Astrocyte (in vitro differentiated cells and primary cell): ENCODE measurements around the gene DCUN1D3. TPM values are rescaled to one million over a fixed set of nuclear protein-coding genes. Genes with fewer than 3 reads are reported as not detected.
A peak's percentile ranks its signal among the peaks of the same experiment; 100 is the strongest.

Source experiments
- DNase-seq: peaks from one replicate; pipeline ENCODE4 v3.0.0-alpha.2; 2010; ENCODE audit warnings: low read depth
- FAIRE-seq: peaks from 2 replicates; lab custom pipeline; 2011; peaks lifted over from hg19 to GRCh38; lab: Jason Lieb, UNC
- H2AFZ ChIP-seq: 2 replicates; pipeline ENCODE4 v1.6.0; 2012; ENCODE audit warnings: low read depth, low read length, inconsistent platforms
- H3K27ac ChIP-seq: 2 replicates; pipeline ENCODE4 v1.5.1; 2011; ENCODE audit warnings: low read depth, low read length, inconsistent platforms
- H3K27me3 ChIP-seq: 2 replicates; pipeline ENCODE4 v1.6.0; 2011; ENCODE audit warnings: low read length, inconsistent platforms; ENCODE audit not compliant: insufficient read depth
- H3K36me3 ChIP-seq: 2 replicates; pipeline ENCODE4 v1.5.1; 2011; ENCODE audit warnings: low read length, inconsistent platforms; ENCODE audit not compliant: insufficient read depth
- H3K4me1 ChIP-seq: 2 replicates; pipeline ENCODE4 v1.5.1; 2011; ENCODE audit warnings: low read length, inconsistent platforms; ENCODE audit not compliant: insufficient read depth
- H3K4me2 ChIP-seq: 2 replicates; pipeline ENCODE4 v1.6.0; 2012; ENCODE audit warnings: low read length, inconsistent platforms
- H3K4me3 ChIP-seq: 2 replicates; pipeline ENCODE4 v1.5.1; 2011; ENCODE audit warnings: low read depth, mild to moderate bottlenecking, low read length, inconsistent platforms; ENCODE audit not compliant: insufficient read depth
- H3K79me2 ChIP-seq: 2 replicates; pipeline ENCODE4 v1.6.0; 2012; ENCODE audit warnings: mild to moderate bottlenecking, low read length, inconsistent platforms; ENCODE audit not compliant: insufficient read depth
- H3K9ac ChIP-seq: 2 replicates; pipeline ENCODE4 v1.6.0; 2012; ENCODE audit warnings: mild to moderate bottlenecking, low read length, inconsistent platforms
- H3K9me3 ChIP-seq: 2 replicates; pipeline ENCODE4 v1.5.1; 2012; ENCODE audit warnings: low read depth, mild to moderate bottlenecking, low read length, inconsistent platforms; ENCODE audit not compliant: insufficient read depth
- H4K20me1 ChIP-seq: 2 replicates; pipeline ENCODE4 v1.6.0; 2012; ENCODE audit warnings: low read length, inconsistent platforms; ENCODE audit not compliant: insufficient read depth
- H3K27ac Mint-ChIP-seq: one replicate; pipeline ENCODE4 v1.8.0; 2021; ENCODE audit warnings: mild to moderate bottlenecking, mixed read lengths; ENCODE audit not compliant: unreplicated experiment
- H3K27me3 Mint-ChIP-seq: one replicate; pipeline ENCODE4 v1.8.0; 2021; ENCODE audit warnings: low read depth, mixed read lengths; ENCODE audit not compliant: unreplicated experiment
- H3K36me3 Mint-ChIP-seq: one replicate; pipeline ENCODE4 v1.8.0; 2021; ENCODE audit warnings: low read depth, mixed read lengths; ENCODE audit not compliant: unreplicated experiment
- H3K4me1 Mint-ChIP-seq: one replicate; pipeline ENCODE4 v1.8.0; 2021; ENCODE audit warnings: low read depth, mixed read lengths; ENCODE audit not compliant: unreplicated experiment
- H3K4me3 Mint-ChIP-seq: one replicate; pipeline ENCODE4 v1.8.0; 2021; ENCODE audit warnings: mild to moderate bottlenecking, moderate library complexity, mixed read lengths; ENCODE audit not compliant: unreplicated experiment
- H3K9me3 Mint-ChIP-seq: one replicate; pipeline ENCODE4 v1.8.0; 2021; ENCODE audit warnings: mild to moderate bottlenecking, mixed read lengths; ENCODE audit not compliant: unreplicated experiment
- CTCF ChIP-seq: IDR thresholded peaks from 2 replicates; pipeline ENCODE4 v1.5.1; 2011; ENCODE audit warnings: low read depth, mild to moderate bottlenecking, inconsistent platforms, low read length, moderate library complexity; ENCODE audit not compliant: insufficient read depth
- EZH2 ChIP-seq: IDR thresholded peaks from 2 replicates; pipeline ENCODE4 v1.6.1; 2012; ENCODE audit warnings: mild to moderate bottlenecking, low read length, inconsistent platforms; ENCODE audit not compliant: insufficient read depth
- total RNA-seq: library from RNA; stranded (reverse); gene quantifications from 2 replicates; pipeline ENCODE4 v1.2.1, GENCODE V29; 2021

DCUN1D3 gene
- total RNA-seq, 1 donor from 2014 or later: 34.0 TPM

DNA sequence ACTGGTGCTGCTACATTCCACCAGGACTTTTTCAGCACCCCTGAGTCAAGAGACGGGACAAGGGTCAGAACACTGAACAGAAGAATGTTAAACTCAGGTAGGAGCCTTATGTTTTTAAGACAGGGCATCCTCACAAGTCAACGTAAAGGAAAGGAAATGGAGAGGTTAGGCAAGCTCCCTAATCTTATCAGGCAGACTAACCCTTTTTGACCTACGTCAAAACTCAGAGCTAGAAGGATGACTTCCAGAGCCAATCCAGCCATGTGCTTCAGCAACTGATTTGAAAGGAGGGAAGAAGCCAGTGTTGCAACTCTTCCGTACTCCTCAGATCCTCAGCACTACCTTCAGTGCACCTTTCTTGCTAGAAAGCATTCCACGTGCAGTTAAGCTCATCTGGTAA lies 47.0 kb downstream of the DCUN1D3 start:
- no peak overlapping the region for H3K4me3 ChIP-seq
- peaks cover 33% of the 10 kb centered on the region for H3K4me1 Mint-ChIP-seq
- peaks cover 20% of the 10 kb centered on the region for H3K36me3 Mint-ChIP-seq
- H3K4me3 Mint-ChIP-seq: no peak overlapping the region
- peaks cover 9% of the 10 kb centered on the region for H4K20me1 ChIP-seq
- peaks cover 7% of the 10 kb centered on the region for H3K79me2 ChIP-seq
- no peaks in the 10 kb centered on the region for H3K9me3 ChIP-seq
- H2AFZ ChIP-seq: no peak overlapping the region
- TF ChIP-seq EZH2 (no peak), CTCF (no peak)
- no peak overlapping the region for H3K27ac Mint-ChIP-seq
- DNase-seq (no peak), FAIRE-seq (no peak)
- no peaks in the 10 kb centered on the region for H3K27me3 Mint-ChIP-seq
- H3K4me2 ChIP-seq: no peak overlapping the region
- peaks cover 5% of the 10 kb centered on the region for H3K36me3 ChIP-seq
- no peak overlapping the region for H3K9ac ChIP-seq
- peaks cover 19% of the 10 kb centered on the region for H3K4me1 ChIP-seq
- no peaks in the 10 kb centered on the region for H3K27me3 ChIP-seq
- no peak overlapping the region for H3K27ac ChIP-seq
- H3K9me3 Mint-ChIP-seq: no peaks in the 10 kb centered on the region

GRCh38 chr16:20851601-20852000 lies 48.6 kb downstream of the DCUN1D3 start:
- H3K36me3 ChIP-seq: peaks cover 5% of the 10 kb centered on the region
- FAIRE-seq (peak; percentile 68), DNase-seq (peak; percentile 94)
- H3K27me3 Mint-ChIP-seq: no peaks in the 10 kb centered on the region
- H3K4me1 Mint-ChIP-seq: peaks cover 33% of the 10 kb centered on the region
- H4K20me1 ChIP-seq: peaks cover 5% of the 10 kb centered on the region
- H3K9me3 ChIP-seq: no peaks in the 10 kb centered on the region
- no peaks in the 10 kb centered on the region for H3K27me3 ChIP-seq
- H3K27ac Mint-ChIP-seq: peak overlapping the region; percentile 47
- peak overlapping the region; percentile 17 for H3K9ac ChIP-seq
- H3K79me2 ChIP-seq: peaks cover 4% of the 10 kb centered on the region
- H3K36me3 Mint-ChIP-seq: peaks cover 17% of the 10 kb centered on the region
- H3K4me3 Mint-ChIP-seq: no peak overlapping the region
- H3K4me3 ChIP-seq: no peak overlapping the region
- no peak overlapping the region for H3K27ac ChIP-seq
- TF ChIP-seq EZH2: no peak
- no peak for TF ChIP-seq CTCF
- H3K4me2 ChIP-seq: peak overlapping the region; percentile 45
- H3K4me1 ChIP-seq: peaks cover 19% of the 10 kb centered on the region
- no peak overlapping the region for H2AFZ ChIP-seq
- H3K9me3 Mint-ChIP-seq: no peaks in the 10 kb centered on the region

DNA sequence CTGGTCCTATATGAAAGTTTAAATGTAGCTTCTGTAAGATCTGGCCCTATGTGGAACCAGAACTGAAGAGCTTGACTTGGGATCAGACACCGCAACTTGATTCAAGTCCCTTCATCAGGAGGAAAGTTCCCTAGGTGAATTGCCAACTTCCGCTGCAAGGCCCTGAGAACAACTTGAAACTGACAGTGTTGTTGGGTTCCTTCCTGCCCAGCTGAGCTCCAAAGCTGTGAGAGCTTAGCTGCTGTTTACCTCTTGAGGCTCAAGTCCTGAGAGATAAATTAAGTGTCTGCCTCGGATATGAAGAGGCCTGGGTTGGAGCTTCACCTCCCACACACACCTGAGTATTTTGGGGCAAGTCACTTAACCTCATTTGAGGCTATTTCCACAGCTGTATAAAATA lies 49.2 kb downstream of the DCUN1D3 start:
- H3K9me3 Mint-ChIP-seq: no peaks in the 10 kb centered on the region
- no peaks in the 10 kb centered on the region for H3K9me3 ChIP-seq
- no peak overlapping the region for H3K4me3 ChIP-seq
- DNase-seq (no peak), FAIRE-seq (no peak)
- no peak overlapping the region for H3K27ac Mint-ChIP-seq
- peaks cover 13% of the 10 kb centered on the region for H3K36me3 Mint-ChIP-seq
- no peaks in the 10 kb centered on the region for H3K27me3 Mint-ChIP-seq
- H3K9ac ChIP-seq: peak overlapping the region; percentile 17
- H3K4me2 ChIP-seq: peak overlapping the region; percentile 45
- H3K79me2 ChIP-seq: peaks cover under 1% of the 10 kb centered on the region
- H3K4me3 Mint-ChIP-seq: no peak overlapping the region
- H3K27ac ChIP-seq: no peak overlapping the region
- H3K4me1 Mint-ChIP-seq: peaks cover 33% of the 10 kb centered on the region
- peaks cover 5% of the 10 kb centered on the region for H3K36me3 ChIP-seq
- no peak overlapping the region for H2AFZ ChIP-seq
- H3K4me1 ChIP-seq: peaks cover 19% of the 10 kb centered on the region
- H3K27me3 ChIP-seq: no peaks in the 10 kb centered on the region
- no peak for TF ChIP-seq CTCF
- TF ChIP-seq EZH2: no peak
- H4K20me1 ChIP-seq: peaks cover 2% of the 10 kb centered on the region
